Brain pericyte (primary cell): Measurements from ENCODE around the gene FIZ1.

ENCODE experiments used
- DNase-seq: peaks from one replicate; pipeline ENCODE4 v3.0.0-alpha.2; 2012; ENCODE audit warnings: low read depth, low spot score

FIZ1 gene

GRCh38 chr19:55613396-55613795 lies 14.1 kb upstream of the FIZ1 start:
- DNase-seq, result no peak

GRCh38 chr19:55611983-55612645 lies 12.8 kb upstream of the FIZ1 start:
- DNase-seq, result no peak

- DNase-seq, result no peak
These were observed 12.1 kb upstream of the FIZ1 start for GRCh38 chr19:55611300-55611982.

DNA sequence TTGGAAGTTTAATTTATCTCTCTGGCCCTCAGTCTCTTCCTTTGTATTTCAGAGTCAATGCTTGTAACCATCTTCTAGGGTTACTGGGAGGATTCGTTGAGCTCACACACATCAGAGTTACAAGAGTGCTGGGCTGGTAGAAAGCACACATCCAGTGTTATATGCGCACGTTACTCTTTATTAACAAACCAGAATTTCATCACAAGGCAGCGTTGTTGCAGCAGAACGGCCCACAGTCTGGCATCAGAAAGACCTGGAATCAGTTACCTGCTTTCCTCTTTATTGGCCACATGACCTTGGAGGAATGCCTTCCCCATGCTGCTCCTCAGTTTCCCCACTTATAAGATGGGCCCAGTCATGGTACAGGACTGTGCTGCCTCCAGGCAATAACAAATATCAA lies 10.0 kb upstream of the FIZ1 start:
- no peak for DNase-seq

DNA sequence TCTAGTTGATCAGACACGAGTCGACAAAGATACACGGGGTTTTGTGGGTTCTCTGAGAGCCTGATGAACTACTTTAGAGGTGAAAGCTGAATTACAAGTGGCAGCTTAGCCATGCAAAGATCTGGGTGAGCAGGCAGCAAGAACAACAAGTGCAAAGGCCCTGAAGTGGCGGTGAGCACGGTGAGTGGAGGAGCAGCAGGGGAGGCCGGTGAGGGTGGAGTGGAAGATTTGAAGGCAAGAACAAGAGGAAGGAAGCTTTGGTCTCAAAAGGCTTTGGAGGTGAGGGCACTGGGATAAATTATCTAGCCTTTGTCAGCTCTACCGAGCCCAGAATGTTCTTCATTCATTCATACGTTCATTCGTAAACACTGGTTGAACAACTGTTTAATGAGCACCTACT lies 7.5 kb upstream of the FIZ1 start:
- no peak for DNase-seq

DNA sequence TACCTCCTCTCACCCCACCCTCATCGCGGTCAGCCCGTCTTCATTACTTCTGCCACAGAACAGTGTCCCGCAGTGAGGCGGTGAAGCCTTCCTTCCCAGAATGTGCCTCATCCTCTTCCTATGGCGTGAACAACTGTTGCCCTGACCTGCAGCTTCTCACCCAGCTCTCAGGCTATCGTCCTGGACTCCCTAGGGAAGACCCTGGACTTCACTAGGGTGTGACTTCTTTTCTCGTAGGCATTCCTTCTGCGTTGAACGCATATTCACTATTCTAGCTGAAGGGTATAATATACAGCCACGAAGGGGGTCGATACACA lies 7.1 kb upstream of the FIZ1 start:
- DNase-seq, result no peak

DNA sequence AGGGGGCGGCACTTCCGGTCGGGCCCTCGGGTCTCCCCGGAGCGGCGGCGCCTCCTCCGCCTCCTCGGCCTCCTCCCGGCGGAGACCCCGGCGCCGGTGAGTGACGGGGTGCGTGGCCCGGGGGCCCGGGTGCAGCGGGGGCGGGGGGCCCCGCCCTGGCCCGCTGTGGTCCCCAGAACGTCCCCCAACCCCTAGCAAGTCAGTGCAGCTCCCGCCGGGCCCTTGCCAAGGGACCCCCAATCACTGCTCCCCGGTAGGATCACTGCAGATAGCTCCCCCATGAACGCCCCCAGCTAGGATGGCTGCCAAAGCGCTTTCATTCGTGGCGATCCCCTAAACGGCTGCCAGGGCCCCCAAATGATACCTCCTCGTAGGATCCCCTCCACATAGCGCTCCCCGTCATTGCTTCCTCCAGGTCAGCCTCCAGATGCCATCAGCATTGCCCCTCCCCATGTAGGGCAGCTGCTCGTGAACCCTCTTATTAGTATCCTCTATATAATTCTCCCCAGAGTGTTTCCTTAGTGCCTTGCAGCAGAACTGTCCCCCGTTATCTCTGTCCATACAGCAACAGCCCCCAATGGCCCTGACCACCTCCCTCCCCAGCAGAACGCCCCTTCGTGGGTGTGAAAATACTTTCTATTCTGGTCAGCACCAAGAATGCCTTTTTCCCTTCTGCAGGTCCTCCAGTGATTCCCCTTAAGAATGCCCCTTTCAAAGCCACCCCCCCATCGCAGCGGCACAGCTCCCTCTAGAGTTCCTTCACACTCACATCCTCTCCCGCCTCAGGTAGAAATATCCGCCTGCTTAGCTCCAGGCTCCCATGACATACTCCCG lies 6.5 kb upstream of the FIZ1 start, which contains the start of gene ZNF865:
Gene ZNF865, plus strand, starts transcription at position 11 of the 834 bp plus-strand sequence. CDS start 7,972 bp downstream, outside the sequence.
- peak; percentile 50 for DNase-seq

- peak; percentile 96 for DNase-seq
These were observed 5.9 kb upstream of the FIZ1 start for GRCh38 chr19:55605207-55605636.

DNA sequence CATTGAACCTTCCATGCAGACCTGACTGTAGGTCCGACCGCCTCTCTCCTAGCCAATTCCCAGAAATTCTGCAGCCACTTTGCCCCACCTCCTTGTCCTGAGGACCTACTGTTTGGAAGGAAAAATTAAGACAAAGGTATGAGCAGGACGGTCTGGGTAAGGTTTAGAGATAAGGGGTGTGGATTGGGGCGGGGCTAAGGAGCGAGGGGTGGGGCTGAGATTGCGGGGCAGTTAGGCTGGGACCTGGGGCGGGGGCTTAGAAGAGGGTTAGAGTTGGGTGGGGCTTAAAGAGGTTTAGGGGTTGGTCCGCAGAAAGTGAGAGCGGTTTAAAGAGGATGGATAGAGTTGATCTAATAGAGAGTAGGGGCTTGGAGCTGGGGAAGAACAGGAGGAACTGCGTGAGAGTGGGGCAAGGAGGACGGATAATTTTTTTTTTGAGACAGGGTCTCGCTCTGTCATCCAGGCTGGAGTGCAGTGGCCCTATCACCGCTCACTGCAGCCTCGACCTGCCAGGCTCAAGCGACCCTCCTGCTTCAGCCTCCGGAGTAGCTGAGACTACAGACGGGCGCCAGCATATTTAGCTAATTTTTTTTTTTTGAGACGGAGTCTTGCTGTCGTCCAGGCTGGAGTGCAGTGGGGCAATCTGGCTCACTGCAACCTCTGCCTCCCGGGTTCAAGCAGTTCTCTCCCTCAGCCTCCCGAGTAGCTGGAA lies 4.4 kb upstream of the FIZ1 start:
- DNase-seq, result no peak

- DNase-seq, result no peak
These were observed 3.8 kb upstream of the FIZ1 start for GRCh38 chr19:55603115-55603514.

- no peak for DNase-seq
These were observed 3.0 kb upstream of the FIZ1 start for GRCh38 chr19:55602104-55603001.

- DNase-seq, result no peak
These were observed 1.8 kb upstream of the FIZ1 start for GRCh38 chr19:55601084-55601483.

DNA sequence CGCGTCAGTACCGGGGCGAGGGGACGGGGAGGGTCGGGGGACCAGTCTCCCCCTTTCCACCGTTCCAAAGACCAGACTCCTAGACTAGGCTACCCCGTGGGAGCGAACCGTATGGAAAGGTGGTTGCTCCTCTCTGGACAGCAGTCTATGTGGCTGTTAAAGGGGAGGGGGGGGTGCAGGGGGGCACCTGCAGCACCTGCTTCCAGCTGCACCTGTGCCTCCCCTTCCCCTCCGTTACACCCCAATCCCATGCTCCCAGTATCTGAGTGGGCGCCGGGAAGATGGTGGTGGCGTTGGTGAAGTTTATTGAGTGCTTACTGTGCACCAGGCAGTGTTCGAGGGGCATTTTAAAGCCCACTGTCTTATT lies 1.3 kb upstream of the FIZ1 start:
- no peak for DNase-seq

DNA sequence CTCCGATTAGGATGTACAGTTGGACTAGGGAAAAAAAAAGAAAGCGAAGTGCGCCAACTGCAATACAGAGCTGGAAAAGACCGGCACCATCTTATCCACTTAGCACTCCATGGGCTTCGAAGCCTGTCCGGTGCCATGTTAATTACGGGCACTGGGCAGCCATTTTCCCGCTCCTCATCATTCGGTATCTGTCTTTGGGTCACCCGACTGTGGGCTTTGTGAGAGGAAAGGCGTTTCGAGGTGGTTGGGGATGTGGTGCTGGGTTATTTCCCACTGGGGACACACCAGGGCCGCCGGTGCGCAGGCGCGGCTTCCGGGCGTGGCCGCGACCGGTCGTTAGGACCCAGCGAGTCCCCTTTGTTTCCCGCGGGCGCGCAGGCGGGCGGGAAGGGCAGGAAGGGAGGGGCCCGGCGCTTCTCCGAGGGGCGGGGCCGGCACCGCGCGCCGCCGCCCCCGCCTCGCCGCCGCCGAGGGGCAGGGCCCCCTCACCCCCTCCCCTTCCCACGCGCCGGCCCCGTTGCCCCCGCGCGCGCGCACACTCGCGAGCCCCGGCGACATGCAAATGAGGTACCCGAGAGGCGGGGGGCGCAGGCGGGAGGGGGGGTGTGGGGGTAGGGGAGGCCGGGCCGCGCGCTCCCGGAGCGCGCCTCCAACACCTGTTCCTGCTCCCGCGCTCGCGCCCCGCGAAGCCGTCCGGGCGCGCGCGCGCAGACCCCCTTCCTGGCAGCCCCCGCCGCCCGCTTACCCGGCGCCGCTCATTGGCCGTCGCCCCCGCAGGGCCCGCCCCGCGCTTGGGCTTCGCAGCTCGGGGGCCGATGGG lies 735 bp upstream of the FIZ1 start, which contains the start of gene ZNF524:
Gene ZNF524, plus strand, starts transcription at position 447 of the 820 bp plus-strand sequence. CDS start 1,825 bp downstream, outside the sequence.
- no peak for DNase-seq

DNA sequence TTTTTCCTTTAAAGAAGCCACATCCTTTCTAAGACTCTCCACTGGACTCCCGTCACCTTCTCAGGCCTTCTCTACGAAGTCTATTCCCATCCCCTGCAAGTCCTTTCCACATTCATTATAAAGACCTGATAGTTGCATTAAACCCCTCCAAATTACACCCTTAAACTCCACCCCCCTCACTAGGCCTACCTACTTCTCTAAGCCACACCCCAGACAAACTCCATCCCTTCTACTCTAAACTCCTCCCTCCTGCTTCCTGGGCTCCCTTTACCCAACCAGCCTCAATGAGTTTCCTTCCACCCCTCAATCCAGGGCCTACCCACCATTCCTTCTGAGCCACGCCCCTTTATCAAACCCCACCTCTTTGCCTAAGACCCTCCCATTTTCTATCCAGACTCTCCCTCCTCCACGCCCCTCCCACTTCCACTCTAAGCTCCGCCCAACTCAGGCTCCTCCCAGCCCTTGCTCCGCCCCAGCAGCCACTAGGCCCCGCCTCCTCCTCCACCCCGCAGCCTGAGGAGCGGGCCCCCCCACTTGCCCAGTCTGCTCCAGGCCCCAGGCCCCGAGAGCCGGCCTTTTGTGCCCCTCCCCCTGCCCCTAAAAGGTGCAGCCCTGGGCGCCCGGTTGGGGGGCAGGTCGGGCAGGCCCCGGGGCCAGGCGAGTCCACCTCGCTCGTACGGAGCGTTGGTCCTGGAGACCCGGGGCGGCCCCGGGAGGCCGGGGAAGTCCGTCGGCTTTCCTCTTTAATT lies 424 bp downstream of the FIZ1 start:
- DNase-seq, result peak; percentile 92

GRCh38 chr19:55598034-55598433 lies 1.3 kb downstream of the FIZ1 start:
- no peak for DNase-seq

DNA sequence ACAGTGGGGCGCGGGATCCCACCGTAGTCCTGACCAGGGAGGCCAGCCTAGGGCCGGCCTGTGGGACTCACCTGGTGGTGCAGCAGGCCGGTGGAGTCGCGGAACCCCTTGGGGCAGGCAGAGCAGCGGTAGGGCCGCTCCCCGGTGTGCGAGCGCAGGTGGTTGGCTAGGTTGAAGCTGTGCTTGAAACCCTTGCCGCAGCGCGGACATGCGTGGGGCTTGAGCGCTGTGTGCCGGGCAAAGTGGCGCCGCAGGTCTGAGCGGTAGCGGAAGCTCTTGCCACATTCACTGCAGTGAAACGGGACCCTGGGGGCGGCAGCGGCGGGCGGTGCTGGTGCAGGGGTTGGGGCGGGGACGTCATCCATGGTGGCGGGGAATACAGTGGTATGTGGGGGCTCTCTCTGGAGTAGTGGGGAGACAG lies 1.8 kb downstream of the FIZ1 start:
- no peak for DNase-seq

- DNase-seq, result no peak
These were observed 3.0 kb downstream of the FIZ1 start for GRCh38 chr19:55596304-55596703.

DNA sequence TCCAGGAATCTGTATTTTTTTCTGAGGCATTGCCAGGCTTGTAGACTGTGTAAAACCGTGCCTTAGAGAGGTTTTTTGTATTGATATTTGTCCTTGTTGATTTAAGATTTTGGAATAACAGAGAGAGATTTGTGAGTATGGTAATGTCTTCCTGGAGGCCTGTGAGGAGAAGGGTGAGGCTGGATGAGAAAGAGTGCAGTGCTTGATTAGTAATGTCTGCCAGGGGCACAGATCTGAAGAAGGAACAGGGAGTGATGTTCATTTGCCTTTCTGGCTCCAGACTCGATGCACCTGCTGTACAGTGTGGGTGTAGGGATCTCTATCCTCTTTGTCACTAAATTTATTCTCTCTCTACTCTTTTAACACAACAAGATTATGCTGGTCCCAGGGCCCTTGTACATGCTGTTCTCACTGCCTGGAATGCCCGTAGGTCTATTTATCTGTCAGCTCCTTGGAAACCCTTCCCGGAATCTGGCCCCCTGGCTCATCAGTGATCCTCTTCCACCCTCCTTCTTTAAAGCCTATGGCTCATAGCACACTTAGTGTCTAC lies 4.2 kb downstream of the FIZ1 start:
- no peak for DNase-seq
